T-helper 2 cell treated with Interferon-gamma antibody and Interleukin-4, amounts not matched to agents 5 μg/mL and 100 μg/mL, for 36 hours (primary cell): Measurements from ENCODE around the gene KRT76.

Experiments used
- DNase-seq: peaks from one replicate; pipeline ENCODE4 v3.0.0; 2021; ENCODE audit warnings: low spot score
- H3K27ac Mint-ChIP-seq: one replicate; pipeline ENCODE4 v1.8.0; 2021; ENCODE audit warnings: mild to moderate bottlenecking, mixed read lengths
- H3K27me3 Mint-ChIP-seq: one replicate; pipeline ENCODE4 v1.8.0; 2021; ENCODE audit warnings: low read depth, mixed read lengths
- H3K36me3 Mint-ChIP-seq: one replicate; pipeline ENCODE4 v1.8.0; 2021; ENCODE audit warnings: low read depth, mixed read lengths
- H3K4me1 Mint-ChIP-seq: one replicate; pipeline ENCODE4 v1.8.0; 2021; ENCODE audit warnings: low read depth, mixed read lengths
- H3K4me3 Mint-ChIP-seq: one replicate; pipeline ENCODE4 v1.8.0; 2022; ENCODE audit warnings: mild to moderate bottlenecking, moderate library complexity, mixed read lengths
- H3K9me3 Mint-ChIP-seq: one replicate; pipeline ENCODE4 v1.8.0; 2021; ENCODE audit warnings: mixed read lengths

Gene KRT76

GRCh38 chr12:52788192-52788875 is 11.2 kb upstream of the KRT76 start:
- no peaks in the 10 kb centered on the region for H3K36me3 Mint-ChIP-seq
- H3K4me3 Mint-ChIP-seq, result no peak overlapping the region
- no peak for DNase-seq
- H3K9me3 Mint-ChIP-seq, result no peaks in the 10 kb centered on the region
- no peak overlapping the region for H3K27ac Mint-ChIP-seq
- H3K4me1 Mint-ChIP-seq, result peaks cover 7% of the 10 kb centered on the region
- H3K27me3 Mint-ChIP-seq, result peaks cover 37% of the 10 kb centered on the region

- Mint-ChIP-seq H3K9me3 (no peaks in the 10 kb centered on the region), H3K27ac (no peak overlapping the region), H3K36me3 (no peaks in the 10 kb centered on the region), H3K27me3 (peaks cover 37% of the 10 kb centered on the region), H3K4me3 (no peak overlapping the region), H3K4me1 (peaks cover 2% of the 10 kb centered on the region)
- DNase-seq, result no peak
Observed at GRCh38 chr12:52787324-52788191, 10.4 kb upstream of the KRT76 start.

- no peak overlapping the region for H3K4me3 Mint-ChIP-seq
- H3K36me3 Mint-ChIP-seq, result no peaks in the 10 kb centered on the region
- peaks cover 35% of the 10 kb centered on the region for H3K27me3 Mint-ChIP-seq
- H3K9me3 Mint-ChIP-seq, result no peaks in the 10 kb centered on the region
- no peak for DNase-seq
- no peaks in the 10 kb centered on the region for H3K4me1 Mint-ChIP-seq
- no peak overlapping the region for H3K27ac Mint-ChIP-seq
Observed at GRCh38 chr12:52784909-52785308, 7.8 kb upstream of the KRT76 start.

DNA sequence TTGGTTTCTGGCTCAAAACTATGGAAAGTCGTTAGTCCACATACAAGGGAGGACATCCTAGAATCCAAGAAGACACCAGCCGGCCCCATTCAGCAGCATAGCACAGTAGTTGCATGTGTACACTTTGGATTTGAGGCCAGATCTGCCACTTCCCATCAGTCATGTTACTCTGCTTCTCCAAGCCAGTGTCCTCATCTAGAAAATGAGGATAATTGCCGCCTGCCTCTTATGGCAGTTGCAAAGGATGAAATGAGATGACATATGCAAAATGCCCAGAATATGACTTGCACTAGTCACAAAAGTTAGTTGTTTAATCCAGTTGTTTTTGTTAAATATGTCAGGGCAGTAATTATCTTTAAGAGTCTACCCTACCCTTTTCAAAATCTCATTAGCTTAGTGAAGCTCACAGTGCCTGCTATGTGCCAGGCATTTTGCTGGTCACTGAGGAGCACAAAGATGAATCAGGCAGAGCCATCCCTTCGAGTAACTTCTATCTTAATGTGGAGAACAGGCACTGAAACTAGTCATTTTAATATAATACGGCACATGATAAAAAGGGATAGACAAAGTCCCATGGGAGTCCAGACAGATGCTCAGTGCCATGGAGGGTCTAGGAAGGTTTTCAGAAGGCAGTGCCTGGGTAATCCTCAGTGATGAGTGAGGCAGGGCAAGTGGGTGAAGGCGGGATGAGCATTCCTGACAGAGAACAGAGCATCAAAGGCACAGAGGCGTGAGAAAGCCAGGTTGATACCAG is 6.6 kb upstream of the KRT76 start:
- no peak for DNase-seq
- Mint-ChIP-seq H3K27me3 (peaks cover 25% of the 10 kb centered on the region), H3K9me3 (no peaks in the 10 kb centered on the region), H3K4me3 (no peak overlapping the region), H3K4me1 (no peaks in the 10 kb centered on the region), H3K27ac (no peak overlapping the region), H3K36me3 (no peaks in the 10 kb centered on the region)

- no peak for DNase-seq
- Mint-ChIP-seq H3K4me1 (no peaks in the 10 kb centered on the region), H3K4me3 (no peak overlapping the region), H3K36me3 (no peaks in the 10 kb centered on the region), H3K27me3 (peaks cover 23% of the 10 kb centered on the region), H3K27ac (no peak overlapping the region), H3K9me3 (no peaks in the 10 kb centered on the region)
Observed at GRCh38 chr12:52782502-52782901, 5.4 kb upstream of the KRT76 start.

GRCh38 chr12:52781399-52782082 is 4.4 kb upstream of the KRT76 start:
- no peak for DNase-seq
- H3K9me3 Mint-ChIP-seq, result no peaks in the 10 kb centered on the region
- H3K27me3 Mint-ChIP-seq, result peaks cover 21% of the 10 kb centered on the region
- no peak overlapping the region for H3K4me3 Mint-ChIP-seq
- no peaks in the 10 kb centered on the region for H3K36me3 Mint-ChIP-seq
- H3K27ac Mint-ChIP-seq, result no peak overlapping the region
- H3K4me1 Mint-ChIP-seq, result no peaks in the 10 kb centered on the region

GRCh38 chr12:52779914-52780313 is 2.8 kb upstream of the KRT76 start:
- H3K9me3 Mint-ChIP-seq, result no peaks in the 10 kb centered on the region
- DNase-seq, result no peak
- no peaks in the 10 kb centered on the region for H3K4me1 Mint-ChIP-seq
- no peak overlapping the region for H3K4me3 Mint-ChIP-seq
- H3K36me3 Mint-ChIP-seq, result no peaks in the 10 kb centered on the region
- no peak overlapping the region for H3K27ac Mint-ChIP-seq
- H3K27me3 Mint-ChIP-seq, result peaks cover 15% of the 10 kb centered on the region

DNA sequence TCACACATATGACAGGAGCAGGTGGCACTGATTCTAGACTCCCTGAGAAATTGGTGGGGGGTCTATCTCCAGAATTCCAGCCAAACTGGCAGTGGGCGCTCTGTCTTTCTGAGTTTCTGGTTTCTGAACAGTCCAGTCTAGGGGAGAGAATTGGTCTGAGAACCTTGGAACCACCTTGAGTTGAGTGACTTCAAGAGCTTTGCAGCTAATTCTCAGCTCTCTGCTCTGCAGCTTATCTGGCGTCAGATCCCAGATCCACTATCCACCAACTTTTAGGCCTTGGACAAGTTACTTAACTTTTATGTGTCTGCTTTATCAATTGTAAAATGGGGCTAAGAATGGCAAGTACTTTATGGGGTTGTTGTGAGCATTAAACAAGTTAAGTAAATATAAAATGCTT is 1.7 kb upstream of the KRT76 start:
- H3K4me3 Mint-ChIP-seq, result no peak overlapping the region
- H3K36me3 Mint-ChIP-seq, result no peaks in the 10 kb centered on the region
- peaks cover 15% of the 10 kb centered on the region for H3K27me3 Mint-ChIP-seq
- no peak for DNase-seq
- H3K4me1 Mint-ChIP-seq, result no peaks in the 10 kb centered on the region
- H3K9me3 Mint-ChIP-seq, result no peaks in the 10 kb centered on the region
- no peak overlapping the region for H3K27ac Mint-ChIP-seq

DNA sequence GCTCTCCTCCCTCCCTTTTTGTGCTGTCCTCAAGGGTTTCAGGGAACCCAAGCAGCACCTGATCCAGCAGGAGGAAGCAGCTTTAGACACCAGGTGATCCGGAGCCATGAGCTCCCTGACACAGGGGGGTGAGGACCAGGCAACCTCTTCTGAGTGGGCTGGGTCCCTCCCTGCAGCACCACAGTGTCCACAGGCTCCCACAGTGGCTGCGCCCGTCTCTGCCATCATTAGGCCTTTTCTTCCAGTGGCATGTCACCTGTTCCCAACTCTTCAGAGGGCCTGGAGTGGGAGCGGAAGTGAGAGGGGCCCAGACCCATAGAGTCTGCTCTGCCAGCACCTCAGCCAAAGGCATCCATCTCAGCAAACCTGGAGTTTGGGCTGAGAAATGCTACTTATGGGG is 421 bp upstream of the KRT76 start:
- Mint-ChIP-seq H3K4me3 (no peak overlapping the region), H3K36me3 (no peaks in the 10 kb centered on the region), H3K4me1 (no peaks in the 10 kb centered on the region), H3K27me3 (peaks cover 15% of the 10 kb centered on the region), H3K27ac (no peak overlapping the region), H3K9me3 (no peaks in the 10 kb centered on the region)
- DNase-seq, result no peak

DNA sequence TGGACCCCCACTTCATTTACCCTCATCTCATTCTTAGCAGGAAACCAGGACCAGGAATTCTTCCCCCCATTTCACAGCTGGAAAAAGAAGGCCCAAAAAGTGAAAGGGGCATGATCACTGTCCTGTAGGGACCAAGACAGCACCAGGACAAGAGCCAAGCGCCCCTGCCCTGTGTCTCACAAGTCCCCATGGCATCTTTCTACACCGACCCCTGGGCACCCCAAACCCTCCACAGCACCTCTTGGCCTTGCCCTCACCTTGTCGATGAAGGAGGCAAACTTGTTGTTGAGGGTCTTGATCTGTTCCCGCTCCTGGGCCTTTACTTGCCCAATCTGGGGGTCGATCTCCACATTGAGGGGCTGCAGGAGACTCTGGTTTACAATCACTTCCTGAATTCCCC is 710 bp downstream of the KRT76 start:
- Mint-ChIP-seq H3K36me3 (no peaks in the 10 kb centered on the region), H3K4me3 (no peak overlapping the region), H3K27me3 (peaks cover 11% of the 10 kb centered on the region), H3K4me1 (no peaks in the 10 kb centered on the region), H3K27ac (no peak overlapping the region), H3K9me3 (no peaks in the 10 kb centered on the region)
- DNase-seq, result no peak

GRCh38 chr12:52774629-52775250 is 2.4 kb downstream of the KRT76 start:
- no peak for DNase-seq
- no peaks in the 10 kb centered on the region for H3K9me3 Mint-ChIP-seq
- no peaks in the 10 kb centered on the region for H3K36me3 Mint-ChIP-seq
- no peaks in the 10 kb centered on the region for H3K4me1 Mint-ChIP-seq
- no peak overlapping the region for H3K27ac Mint-ChIP-seq
- peaks cover 8% of the 10 kb centered on the region for H3K27me3 Mint-ChIP-seq
- H3K4me3 Mint-ChIP-seq, result no peak overlapping the region

DNA sequence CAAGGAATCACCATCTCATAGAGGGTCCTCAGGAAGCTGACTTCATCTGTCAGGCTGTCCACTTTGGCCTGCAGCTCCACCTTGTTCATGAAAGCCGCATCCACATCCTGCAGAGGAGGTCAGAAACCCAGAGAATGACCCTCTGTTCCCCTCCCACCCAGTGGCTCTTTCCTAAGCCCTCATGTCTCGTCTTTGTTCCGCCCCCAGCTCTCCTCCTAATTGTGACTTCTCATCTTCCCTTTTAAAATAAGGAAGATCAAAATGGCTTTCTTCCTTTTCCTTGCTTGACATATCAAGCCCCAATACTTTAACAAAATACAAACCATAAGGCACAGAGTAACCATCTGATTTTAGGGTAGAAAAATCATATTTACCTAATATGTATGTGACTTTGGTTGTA is 4.4 kb downstream of the KRT76 start:
- H3K4me3 Mint-ChIP-seq, result no peak overlapping the region
- no peak overlapping the region for H3K27ac Mint-ChIP-seq
- DNase-seq, result no peak
- H3K9me3 Mint-ChIP-seq, result no peaks in the 10 kb centered on the region
- no peaks in the 10 kb centered on the region for H3K36me3 Mint-ChIP-seq
- H3K27me3 Mint-ChIP-seq, result peaks cover 4% of the 10 kb centered on the region
- no peaks in the 10 kb centered on the region for H3K4me1 Mint-ChIP-seq

DNA sequence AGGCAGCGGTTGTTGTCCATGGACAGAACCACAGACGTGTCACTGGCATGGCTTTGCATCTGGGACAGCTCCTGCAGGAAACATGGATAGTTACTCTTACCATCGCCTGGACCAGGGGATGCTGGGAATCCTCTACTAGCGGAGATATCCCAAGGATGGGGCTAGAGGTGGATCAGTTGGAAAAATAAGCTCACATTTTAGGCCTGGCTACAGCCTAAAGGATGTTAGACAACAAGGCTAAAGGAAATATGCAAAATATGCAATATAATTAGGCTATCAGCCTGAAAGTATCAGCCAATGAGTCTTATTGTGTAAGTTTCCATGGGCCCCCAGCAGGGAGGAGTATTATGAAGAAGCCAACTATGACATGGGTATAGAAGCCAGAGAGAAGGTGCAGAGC is 5.0 kb downstream of the KRT76 start:
- no peak overlapping the region for H3K4me3 Mint-ChIP-seq
- no peaks in the 10 kb centered on the region for H3K36me3 Mint-ChIP-seq
- DNase-seq, result no peak
- H3K4me1 Mint-ChIP-seq, result no peaks in the 10 kb centered on the region
- no peak overlapping the region for H3K27ac Mint-ChIP-seq
- H3K27me3 Mint-ChIP-seq, result peaks cover 6% of the 10 kb centered on the region
- no peaks in the 10 kb centered on the region for H3K9me3 Mint-ChIP-seq
